DLD1 (cell line): ENCODE results near the gene PP2D1.

Experiments
- in situ Hi-C: cut with HindIII; loops from 2 replicates; pipeline ENCODE4 v1.10.0; 2017; ENCODE audit warnings: low sequenced_read_pairs

The PP2D1 gene, protein sequence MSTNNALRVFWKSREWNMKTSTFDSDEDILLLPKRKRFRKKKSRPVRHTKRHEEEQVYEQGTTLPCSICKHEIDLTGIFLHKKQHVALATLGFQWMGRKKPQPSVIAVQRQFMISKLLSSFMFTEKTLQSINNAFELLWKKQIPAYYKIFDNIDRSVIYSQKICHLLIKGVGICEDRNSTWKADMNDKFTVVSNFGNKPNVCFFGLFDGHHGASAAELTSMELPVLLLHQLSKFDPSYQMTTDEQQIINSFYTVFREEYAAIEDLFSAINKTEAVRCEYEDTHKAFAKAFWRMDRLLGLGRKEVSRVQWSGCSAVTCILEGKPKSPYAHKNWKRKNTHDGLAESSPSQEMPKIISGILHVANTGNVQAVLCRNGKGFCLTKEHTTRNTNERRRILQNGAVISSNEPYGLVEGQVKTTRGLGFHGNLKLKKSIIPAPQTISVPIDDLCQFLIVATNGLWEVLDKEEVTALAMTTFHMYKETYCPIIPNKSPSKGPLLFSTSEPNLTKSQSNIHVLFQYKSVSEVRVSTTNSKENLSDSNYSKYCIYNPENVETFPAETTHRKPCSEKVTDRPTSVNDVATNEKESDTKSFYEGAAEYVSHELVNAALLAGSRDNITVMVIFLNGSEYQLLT

DNA sequence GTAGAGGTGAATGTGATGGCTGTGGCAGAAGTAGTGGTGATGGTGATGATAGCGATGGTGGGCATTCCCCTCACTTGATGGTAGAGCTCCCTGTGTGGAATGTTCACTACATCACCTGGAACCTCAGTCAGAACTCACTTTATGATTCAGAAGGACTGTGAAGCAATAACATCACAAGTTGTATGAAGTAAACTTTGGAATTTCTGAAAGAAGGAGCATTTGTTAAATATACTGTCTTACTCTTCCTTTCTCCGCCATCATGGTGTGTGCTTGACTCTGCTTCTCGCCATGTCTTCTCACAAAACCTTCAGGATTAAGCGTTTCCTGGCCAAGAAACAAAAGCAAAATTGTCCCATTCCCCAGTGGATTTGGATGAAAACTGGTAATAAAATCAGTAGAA, at the start of gene PP2D1:
Gene PP2D1, minus strand, starts transcription at position 101 of the 400 bp plus-strand sequence. CDS start 192 bp downstream, outside the sequence.
- in situ Hi-C loops: no loop called here

DNA sequence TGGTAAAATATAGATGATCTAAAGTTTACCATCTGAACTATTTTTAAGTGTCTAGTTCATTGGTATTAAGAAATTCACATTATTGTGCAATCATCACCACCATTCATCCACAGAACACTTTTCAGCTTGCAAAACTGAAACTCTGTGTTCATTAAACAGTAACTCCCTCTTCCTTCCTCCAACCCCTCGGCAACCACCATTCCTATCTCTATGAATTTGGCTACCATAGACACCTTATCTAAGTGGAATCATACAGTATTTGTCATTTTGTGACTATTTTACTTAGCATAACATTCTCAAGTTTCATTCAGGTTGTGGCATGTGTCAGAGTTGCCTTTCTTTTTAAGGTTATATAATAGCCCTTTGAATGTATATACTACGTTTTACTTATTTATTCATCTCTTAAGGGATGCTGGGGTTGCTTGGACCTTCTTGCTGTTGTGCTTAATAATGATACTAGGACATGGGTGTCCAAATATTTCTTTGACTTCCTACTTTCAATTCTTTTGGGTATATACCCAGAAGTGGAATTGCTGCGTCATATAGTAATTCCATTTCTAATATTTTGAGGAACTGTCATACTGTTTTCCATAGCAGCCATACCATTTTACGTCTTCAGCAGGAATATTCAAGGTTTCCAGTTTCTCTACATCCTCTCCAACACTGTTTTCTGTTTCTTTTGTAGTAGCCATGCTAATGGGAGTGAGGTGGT, 49.1 kb upstream of the PP2D1 start:
- in situ Hi-C loops: no loop called here

DNA sequence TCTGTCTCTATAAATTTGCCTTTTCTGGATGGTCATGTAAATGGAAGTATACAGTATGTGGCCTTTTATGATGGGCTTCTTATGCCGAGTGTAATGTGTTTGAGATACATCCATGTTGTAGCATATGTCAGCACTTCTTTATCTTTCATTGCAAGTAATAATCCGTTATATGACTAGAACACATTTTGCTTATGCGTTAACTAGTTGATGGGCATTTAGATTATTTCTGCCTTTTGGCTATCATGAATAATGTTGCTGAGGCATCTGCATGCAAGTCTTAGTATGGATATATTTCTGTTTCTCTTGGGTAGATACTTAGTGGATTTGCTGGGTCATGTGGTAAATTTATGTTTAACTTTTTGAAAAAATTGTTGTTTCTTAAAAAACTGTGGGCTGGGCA, 47.9 kb upstream of the PP2D1 start:
- in situ Hi-C loops: no loop called here

DNA sequence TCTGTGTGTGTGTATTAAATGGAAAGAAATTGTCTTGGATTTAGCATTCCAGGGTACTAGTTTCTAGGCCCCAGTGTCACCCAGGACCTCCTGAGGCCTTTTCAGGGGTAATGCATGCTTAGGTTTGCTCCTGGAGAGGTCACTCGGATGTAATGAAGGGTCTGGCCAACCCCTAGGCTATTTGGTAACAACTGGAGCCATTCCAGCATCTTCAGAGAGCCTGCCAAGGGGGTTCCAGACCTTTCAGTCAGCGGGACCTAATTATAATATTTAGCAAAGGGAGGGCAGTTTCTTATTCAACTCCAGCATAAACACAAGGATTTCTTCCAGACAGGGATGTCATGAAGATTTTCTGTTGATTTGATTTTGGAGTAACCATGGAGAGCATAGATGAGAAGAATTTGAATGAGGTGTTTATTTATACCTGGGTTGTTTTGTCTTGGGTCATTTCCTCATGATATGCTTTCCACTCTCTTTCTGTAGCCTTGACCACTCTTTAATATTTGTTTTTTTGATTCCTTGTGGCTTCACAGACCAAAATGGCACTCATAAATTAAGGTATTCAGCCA, 45.6 kb upstream of the PP2D1 start:
- in situ Hi-C loops: no loop called here

DNA sequence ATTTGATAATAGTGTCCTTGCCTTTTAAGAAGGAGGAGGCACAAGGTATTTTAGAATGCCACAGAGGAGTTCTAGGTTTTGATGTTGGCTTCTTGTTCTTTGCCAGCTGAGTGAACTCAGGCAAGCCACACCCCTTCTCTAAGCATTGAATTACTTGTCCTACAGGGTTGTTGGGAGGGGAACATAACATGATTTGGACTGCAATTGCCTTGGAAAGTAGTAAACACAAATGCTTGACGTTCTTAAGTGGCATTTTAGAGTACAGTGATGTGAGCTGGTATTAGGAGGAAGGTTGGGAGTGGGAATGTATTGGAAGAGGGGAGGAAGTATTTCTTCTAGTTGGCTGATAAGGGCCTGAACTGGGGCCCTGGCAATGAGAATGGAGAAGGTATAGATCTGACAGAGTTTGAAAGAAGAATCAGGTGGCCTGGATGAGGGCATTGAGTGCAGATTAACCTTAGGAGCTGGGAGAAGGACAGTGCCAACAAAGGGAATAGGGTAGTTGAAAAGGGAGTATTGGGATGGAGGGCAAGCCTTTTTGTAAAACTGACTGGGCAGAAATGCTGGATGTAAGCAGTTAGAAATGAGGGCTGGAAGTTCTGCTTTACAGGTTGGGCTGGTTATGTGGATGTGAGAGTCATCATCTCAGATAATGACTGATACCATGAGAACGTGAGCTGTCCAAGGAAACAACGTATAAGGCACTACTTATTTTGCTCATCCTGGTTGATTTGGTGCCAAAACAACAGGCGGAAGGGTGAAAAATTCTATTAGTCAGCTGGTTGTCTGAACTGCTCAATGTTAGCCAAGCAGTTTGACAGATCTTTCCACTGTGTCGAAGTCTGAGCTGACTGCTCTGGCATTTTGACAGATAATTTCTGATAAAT, 44.9 kb upstream of the PP2D1 start:
- in situ Hi-C loops: no loop called here

DNA sequence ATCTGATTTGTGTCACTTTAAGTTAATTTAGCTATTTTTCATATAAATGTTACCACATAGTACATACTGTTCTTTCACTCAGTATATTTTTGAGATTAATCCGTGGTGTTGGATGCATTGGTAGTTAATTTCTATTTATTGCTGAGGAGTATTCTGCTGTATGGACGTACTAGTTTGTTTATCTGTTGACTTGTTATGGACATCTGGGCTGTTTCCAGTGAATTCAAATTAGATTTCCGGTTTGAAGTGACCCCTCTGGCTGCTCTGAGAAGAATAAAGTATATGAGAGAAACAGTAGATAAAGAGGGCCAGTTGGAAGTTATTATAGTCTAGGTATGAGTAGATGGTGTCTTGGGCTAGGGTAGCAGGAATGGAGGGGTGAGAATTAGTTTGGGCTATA, 43.8 kb upstream of the PP2D1 start:
- in situ Hi-C loops: no loop called here

DNA sequence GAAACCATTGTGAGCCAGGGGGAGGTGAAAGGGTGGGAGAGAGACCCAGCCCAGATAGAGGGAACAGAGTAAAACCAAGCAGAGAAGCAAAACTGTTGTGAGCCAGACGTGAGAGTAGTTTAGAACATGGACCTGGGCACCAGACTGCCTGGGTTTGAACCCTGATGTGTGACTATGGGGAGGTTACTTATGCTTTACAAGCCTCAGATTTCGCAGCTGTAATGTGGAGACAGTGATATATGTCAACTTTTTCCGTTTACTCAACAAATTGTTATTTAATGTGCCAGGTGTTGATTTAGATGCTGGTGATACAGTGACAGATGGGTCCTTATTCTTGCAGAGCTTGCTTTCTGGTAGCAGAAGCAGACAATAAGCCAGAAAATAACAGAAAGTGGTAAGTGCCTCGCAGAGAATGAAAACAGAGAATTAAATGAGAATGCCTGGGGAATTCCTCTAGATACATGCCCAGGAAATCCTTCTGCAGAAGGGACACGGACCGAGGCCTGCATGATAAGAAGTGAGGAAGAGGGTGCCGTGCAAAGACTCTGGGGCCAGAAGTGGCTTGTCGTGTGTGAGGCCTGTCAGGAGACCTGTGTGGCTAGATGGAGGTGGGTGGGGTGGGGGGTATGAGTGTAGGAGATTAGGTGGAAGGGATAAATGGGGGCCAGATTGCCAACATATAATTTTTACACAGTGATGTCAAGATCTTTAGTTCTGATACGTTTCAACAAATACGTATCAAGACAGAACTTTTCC, 43.1 kb upstream of the PP2D1 start:
- in situ Hi-C loops: no loop called here

DNA sequence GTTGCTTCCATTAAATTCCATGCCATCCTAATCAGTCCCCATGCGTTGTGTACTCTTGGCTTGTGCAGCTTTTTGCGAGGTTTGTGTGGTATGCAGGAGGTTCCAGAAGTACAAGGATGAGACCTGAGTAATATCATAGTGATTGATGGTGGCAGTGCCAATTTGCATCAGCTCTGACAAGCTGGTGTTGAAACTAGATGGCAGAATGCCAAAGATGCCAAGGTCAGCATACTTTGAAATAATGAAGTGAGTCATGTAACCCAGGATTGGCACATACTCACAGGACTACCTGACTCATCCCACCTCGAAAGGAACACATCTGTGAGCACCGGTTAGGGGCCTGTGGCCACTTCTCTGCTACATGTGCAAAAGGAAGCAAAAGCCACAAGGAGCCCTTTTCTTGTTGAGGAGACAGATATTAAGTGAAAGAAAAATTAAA, 42.5 kb upstream of the PP2D1 start:
- in situ Hi-C loops: no loop called here

DNA sequence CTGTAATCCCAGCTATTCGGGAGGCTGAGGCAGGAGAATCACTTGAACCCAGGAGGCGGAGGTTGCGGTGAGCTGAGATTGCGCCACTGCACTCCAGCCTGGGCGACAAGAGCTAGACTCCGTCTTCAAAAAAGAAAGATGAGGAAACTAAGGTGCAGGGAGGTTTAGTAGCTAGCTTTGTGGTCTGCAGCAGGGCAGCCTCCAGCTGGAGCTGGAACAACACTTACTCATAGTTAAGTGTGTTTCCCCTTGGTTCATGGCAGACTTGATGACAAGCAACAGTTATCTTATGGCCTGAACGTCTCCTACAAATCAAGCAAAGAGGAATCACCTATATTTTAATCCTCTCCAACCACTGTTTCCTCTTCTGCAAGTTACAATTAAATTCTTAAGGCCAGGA, 40.8 kb upstream of the PP2D1 start:
- in situ Hi-C loops: no loop called here

DNA sequence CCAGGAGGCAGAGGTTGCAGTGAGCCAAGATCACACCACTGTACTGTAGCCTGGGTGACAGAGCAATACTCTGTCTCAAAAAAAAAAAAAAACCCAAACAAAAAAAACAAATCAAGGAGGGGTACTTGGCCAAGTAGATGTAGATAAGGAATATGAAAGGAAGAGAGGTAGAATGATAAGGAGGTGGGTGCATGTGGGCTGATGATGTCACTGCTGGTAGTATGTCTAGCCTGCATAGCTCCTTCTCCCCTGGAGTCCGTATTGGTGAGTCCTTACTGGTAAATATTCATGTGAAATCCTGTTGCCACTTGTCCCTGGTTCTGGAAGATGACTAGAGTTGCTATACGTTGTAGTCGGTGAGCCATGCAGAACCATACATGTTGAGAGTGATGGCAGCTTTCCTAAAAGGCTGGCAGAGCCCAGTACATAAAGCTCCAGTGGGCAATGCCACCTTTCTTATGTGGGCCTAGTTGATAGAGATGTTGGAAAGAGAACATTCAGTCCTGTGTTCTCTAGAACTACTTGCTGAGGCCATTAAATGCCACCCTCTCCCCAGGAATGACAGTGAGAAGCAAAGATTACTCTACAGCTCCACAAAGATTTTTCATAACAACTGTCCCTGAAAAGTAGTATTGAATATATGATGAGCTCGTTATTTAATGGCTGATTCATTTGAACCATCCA, 39.2 kb upstream of the PP2D1 start:
- in situ Hi-C loops: no loop called here

DNA sequence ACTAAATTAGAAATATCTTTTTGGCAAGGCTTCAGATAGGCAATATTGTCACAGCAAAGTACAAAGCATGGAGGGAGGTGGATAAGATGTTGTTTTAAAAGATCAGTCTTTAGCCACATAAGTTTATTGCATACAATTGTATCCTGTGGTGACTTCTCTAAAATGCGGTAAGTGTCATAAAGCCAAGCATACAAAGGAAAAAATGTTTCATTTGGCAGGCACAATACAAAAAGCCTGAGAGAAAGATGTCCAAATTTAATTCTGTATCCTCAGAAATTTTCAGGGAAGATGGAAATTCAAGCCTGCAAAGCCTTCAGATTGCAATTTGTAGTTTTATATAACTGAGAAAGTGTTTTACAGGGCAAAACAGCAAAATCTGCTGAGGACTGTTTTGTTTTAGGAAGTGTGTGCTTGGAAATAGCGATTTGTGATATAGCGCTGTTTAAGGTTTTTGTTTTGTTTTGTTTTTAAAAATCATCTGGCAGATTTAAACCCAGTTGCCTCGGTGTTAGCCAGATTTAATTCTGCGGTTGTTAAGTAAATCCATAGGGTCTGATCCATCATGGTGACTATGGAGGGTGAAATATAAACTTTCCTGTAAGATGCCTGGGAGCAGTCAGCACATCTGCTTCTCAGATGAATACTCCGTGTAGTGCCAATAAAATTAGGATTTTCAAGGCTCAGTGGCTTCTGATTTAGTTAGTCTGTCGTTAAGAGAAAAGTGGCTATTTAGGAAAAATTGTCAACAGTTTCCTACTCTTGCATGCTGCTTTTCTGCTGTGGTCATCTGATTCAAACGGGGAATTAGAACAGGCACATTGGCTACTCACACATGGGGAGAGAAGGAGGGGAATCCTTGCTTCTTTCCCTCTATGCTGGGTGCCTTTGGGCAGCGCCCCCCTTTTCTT, 36.2 kb upstream of the PP2D1 start:
- in situ Hi-C loops: loop anchor here (25.0 kb wide), 1 partner anchor 111 kb away; the partner anchor contains the start of genes EFHB and RAB5A

DNA sequence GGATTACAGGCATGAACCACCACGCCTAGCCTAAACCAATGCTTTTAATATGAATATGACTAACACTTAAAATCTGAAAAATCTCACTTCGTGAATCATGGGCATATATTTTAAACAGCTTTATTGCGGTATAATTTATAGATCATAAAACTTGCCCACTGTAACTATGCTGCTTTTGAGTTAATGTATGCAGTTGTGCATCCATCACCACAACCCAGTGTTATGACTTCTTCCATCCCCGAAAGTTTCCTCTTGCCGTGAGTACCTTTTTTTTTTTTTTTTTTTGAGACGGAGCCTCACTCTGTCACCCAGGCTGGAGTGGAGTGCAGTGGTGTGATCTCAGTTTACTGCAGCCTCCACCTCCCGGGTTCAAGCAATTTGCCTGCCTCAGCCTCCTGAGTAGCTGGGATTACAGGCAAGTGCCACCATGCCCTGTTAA, 35.3 kb upstream of the PP2D1 start:
- in situ Hi-C loops: loop anchor here (25.0 kb wide), 1 partner anchor 110 kb away; the partner anchor contains the start of genes EFHB and RAB5A

DNA sequence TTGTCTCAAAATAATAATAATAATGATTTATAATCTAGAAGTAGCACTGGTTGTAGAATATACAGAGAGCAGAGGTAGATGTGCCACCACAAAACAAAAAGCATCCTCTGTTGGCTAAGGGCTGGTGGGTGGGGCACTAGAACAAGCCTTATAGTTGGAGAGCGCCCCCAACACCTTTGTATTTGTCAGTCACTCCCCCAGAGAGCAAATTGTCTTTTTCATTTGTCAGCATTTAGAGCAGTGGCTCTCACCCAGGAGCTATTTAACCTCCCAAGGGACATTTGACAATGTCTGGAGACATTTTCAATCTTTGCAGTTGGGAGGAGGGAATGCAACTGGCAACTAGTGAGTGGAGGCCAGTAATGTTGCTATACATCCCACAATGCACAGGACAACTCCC, 34.5 kb upstream of the PP2D1 start:
- in situ Hi-C loops: loop anchor here (25.0 kb wide), 1 partner anchor 109 kb away; the partner anchor contains the start of genes EFHB and RAB5A

DNA sequence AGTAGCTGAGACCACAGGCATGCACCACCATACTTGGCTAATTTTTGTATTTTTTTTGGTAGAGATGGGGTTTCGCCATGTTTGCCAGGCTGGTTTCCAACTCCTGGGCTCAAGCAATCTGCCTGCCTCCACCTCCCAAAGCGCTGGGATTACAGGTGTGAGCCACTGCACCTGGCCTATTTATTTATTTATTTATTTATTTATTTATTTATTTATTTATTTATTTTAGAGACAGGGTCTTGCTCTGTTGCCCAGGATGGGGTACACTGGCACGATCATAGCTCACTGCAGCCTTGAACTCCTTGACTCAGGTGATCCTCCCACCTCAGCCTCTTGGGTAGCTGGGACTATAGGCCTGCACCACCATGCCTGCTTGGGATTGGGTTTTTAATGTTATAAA, 33.1 kb upstream of the PP2D1 start:
- in situ Hi-C loops: loop anchor here (25.0 kb wide), 1 partner anchor 108 kb away; the partner anchor contains the start of genes EFHB and RAB5A

DNA sequence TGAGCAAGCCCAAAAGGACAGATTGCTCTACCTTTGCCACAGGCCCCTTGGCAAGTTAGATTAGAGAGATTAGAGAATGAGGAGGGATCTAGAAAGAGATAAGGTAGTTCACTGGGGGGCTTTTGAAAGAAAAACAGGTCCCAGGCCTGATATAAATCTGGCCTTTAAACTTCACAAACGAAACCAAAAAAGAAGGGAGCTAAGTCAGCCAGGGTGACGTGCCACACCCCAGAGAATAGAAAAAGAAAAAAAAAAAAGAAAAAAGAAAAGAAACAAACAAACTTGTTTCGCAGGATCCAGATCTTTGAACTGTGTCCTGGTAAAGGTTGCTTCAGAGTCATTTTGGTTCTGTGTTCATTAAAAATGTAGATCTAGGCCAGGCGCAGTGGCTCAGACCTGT, 31.8 kb upstream of the PP2D1 start:
- in situ Hi-C loops: loop anchor here (25.0 kb wide), 1 partner anchor 107 kb away; the partner anchor contains the start of genes EFHB and RAB5A

DNA sequence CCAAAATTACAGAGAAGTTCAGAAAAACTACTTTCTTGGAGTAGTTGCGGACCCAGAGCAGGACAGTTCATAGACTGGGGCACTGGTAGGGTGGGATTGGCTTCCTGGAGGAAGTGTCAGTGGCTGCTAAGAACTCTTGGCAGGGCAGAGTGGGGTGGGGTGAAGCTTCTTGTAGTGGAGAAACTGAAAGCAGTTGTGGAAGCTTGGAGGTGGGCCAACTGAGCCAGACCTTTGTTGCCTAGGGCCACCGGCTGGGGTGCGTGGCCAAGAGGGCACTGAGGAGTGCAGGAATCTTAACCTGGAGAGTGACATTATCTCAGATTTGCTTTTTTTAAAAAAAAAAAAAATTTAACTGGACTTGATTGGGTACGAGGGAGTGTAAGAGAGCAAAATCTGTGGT, 31.3 kb upstream of the PP2D1 start:
- in situ Hi-C loops: loop anchor here (25.0 kb wide), 1 partner anchor 106 kb away; the partner anchor contains the start of genes EFHB and RAB5A

DNA sequence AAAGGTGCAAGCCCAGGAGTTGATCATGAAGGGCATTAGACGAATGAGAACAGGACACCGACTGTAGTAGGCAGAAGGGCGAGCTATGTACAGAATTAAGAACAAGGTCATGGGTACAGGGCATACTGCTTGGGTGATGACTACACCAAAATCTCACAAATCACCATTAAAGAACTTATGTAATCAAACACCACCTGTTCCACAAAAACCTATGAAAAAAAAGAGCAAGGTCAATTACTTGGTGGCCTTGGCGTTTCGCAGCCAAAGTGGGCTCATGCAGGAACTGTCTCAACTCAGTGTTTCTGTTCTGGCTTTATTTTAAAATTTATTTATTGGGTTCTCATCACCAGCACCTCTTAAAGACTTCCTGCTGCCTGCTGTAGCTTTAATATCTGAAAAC, 30.3 kb upstream of the PP2D1 start:
- in situ Hi-C loops: loop anchor here (25.0 kb wide), 1 partner anchor 105 kb away; the partner anchor contains the start of genes EFHB and RAB5A
